Gastrocnemius medialis (tissue), 4 donors: ENCODE measurements around the gene TBCD. TPM values are rescaled to one million over a fixed set of nuclear protein-coding genes. Genes with fewer than 3 reads are reported as not detected.

Experiments used
- ATAC-seq, 2 donors: fragments of 150-250 bp; one replicate each; pipeline ENCODE4 v1.9.1; 2016
- DNase-seq, 2 donors: peaks; one replicate each; pipeline ENCODE4 v3.0.0-alpha.2; 2019
- H3K27ac ChIP-seq, 4 donors: fragments of 200-600 bp; sonication (generic); 1 replicate in 1 of 4; 2 replicates in 3 of 4; pipeline ENCODE4 v1.5.1; 2016 to 2018; ENCODE audit warnings: mild to moderate bottlenecking in 2 of 4, moderate library complexity in 1 of 4
- H3K27me3 ChIP-seq, 3 donors: fragments of 200-600 bp; sonication (generic) in 2 of 3; 1 replicate in 1 of 3; 2 replicates in 2 of 3; pipeline versions ENCODE4 v1.5.1 to v1.6.0; 2016 to 2019; ENCODE audit warnings: mild to moderate bottlenecking in 1 of 3, moderate library complexity in 1 of 3
- H3K36me3 ChIP-seq, 2 donors: fragments of 200-600 bp; sonication (generic) in 1 of 2; one replicate each; pipeline ENCODE4 v1.5.1; 2017 to 2018
- H3K4me1 ChIP-seq, 2 donors: fragments of 200-600 bp; sonication (generic) in 1 of 2; one replicate each; pipeline ENCODE4 v1.5.1; 2016 to 2017; ENCODE audit warnings: mild to moderate bottlenecking in 2 of 2
- H3K4me3 ChIP-seq, 4 donors: fragments of 200-600 bp; sonication (generic) in 3 of 4; 1 replicate in 1 of 4; 2 replicates in 3 of 4; pipeline ENCODE4 v1.5.1; 2016 to 2019; ENCODE audit warnings: mild to moderate bottlenecking in 2 of 4
- H3K9me3 ChIP-seq, 3 donors: fragments of 200-600 bp; sonication (generic) in 2 of 3; 1 replicate in 1 of 3; 2 replicates in 2 of 3; pipeline ENCODE4 v1.5.1; 2016 to 2019
- POLR2A ChIP-seq, 2 donors: fragments of 450-650 bp; IDR thresholded peaks; one replicate each; pipeline ENCODE4 v1.6.1; 2017; ENCODE audit warnings: antibody characterized with exemption in 2 of 2, mild to moderate bottlenecking in 2 of 2, moderate library complexity in 2 of 2
- in situ Hi-C, 4 donors: fragments of 200-750 bp; cut with MboI; loops; one replicate each; pipeline versions ENCODE4 v1.15.0 to v1.8.0; 2017; ENCODE audit warnings: low sequenced_read_pairs in 4 of 4
- intact Hi-C: fragments of 100-400 bp; cut with DNase I; formaldehyde crosslinking; loops from one replicate; pipeline ENCODE4 v1.15.1; 2023; ENCODE audit warnings: low total_unique reads
- total RNA-seq, 4 donors: library from RNA; depleted of rRNA; stranded (reverse); fragments of >200 nt; gene quantifications; one replicate each; pipeline versions ENCODE4 v1.1.0 to v1.2.3, GENCODE V29; 2016
- TF ChIP-seq, protein P1 (sequence below), 5 experiments: fragments of 450-650 bp in 3 of 5; fragments of 200-600 bp in 2 of 5; sonication (generic) in 2 of 5; IDR thresholded peaks in 4 of 5; conservative IDR thresholded peaks in 1 of 5; 1 replicate in 4 of 5; 2 replicates in 1 of 5; pipeline ENCODE4 v1.5.1; 2016 to 2019; ENCODE audit warnings: antibody characterized with exemption in 5 of 5, mild to moderate bottlenecking in 3 of 5, moderate library complexity in 3 of 5

TBCD gene
- total RNA-seq, 4 donors from 2014 or later: 18.0 to 50.4 (median 33.3) TPM

DNA sequence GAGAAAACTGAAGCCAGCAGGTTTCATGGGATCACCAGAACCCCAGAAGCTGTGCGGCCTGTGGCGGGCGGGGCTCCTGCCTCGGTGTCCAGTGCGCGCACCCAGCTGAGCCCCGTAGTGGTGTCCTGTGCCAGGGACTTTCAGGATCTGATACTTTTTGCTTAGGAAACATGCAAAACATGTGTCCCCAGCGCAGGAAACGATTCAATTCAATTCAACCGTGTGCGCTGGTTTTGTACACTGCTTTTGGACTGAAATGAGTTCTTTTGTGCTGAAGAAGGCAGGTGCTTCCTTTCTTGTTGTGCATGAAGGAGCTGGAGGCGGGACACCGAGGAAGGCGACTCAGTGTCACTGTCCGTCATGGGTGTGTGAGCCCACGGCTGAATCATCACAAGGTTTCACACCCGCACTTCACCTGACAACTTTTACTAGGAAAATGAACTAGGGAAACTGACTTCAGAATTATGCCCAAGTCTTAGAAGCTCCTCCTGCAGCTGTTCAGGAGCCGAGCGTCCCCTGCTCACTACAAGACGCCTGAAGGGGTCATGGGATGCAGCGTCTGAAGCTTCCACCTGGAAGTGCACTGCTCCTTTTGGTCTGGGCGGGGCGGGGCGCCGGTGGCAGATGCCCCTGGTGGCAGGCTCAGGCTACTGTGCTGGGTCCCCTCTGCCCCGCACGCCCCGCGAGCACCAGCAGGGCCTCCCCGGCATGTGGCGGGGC, 119.4 kb downstream of the TBCD start:
- in situ Hi-C loops: no loop called here
- DNase-seq: no peak
- H3K36me3 ChIP-seq: peaks cover 0 to 11% of the 10 kb centered on the region in 2 donors

DNA sequence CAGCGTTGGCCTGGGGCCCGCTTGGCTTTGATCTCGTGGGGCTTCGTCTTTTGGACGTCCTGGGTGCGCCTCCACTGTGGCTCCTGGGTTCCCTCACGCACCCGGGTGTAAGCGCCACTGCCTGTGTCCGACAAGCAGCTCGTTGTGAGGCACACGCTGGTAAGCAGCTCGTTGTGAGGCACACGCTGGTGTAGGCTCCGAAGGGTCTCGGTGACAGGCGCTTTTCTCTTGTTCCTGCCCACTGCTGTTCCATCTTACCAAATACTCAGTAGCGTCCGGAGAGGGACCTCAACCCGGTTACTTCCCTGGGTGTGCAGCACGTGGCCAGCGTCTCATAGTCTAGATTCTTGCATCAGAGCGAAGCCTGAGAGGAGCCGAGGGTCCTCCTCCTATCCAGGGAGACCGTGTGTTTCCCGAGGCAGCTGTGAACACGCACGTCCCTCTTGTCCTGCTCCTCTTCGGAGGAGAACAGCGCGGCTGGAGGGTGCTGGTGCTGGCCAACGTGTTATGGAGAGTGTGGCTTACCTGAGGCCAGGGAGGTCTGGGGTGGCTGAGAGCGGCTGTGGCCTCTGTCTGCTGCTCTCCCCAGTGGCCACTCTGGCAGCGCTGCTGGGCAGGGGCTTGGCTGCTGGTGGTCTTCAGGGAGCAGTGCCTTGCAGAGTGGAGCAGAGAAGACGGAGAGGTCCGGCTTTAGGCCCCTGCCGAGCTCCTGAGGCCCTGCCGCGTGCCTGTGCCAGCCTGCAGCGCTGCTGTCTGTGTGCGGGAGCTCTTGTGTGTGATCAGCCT, 120.1 kb downstream of the TBCD start:
- H3K4me3 ChIP-seq: no peak overlapping the region
- in situ Hi-C loops: no loop called here
- no peaks in the 10 kb centered on the region for H3K27me3 ChIP-seq
- H3K36me3 ChIP-seq: peaks cover 0 to 11% of the 10 kb centered on the region in 2 donors
- H3K4me1 ChIP-seq: peaks cover 14 to 27% of the 10 kb centered on the region in 2 donors
- no peak for ATAC-seq
- no peaks in the 10 kb centered on the region for H3K9me3 ChIP-seq
- DNase-seq: no peak
- intact Hi-C loops: no loop called here
- H3K27ac ChIP-seq: peak overlapping the region; percentile 40 to 73 (median 54)
- TF ChIP-seq, protein P1, sequence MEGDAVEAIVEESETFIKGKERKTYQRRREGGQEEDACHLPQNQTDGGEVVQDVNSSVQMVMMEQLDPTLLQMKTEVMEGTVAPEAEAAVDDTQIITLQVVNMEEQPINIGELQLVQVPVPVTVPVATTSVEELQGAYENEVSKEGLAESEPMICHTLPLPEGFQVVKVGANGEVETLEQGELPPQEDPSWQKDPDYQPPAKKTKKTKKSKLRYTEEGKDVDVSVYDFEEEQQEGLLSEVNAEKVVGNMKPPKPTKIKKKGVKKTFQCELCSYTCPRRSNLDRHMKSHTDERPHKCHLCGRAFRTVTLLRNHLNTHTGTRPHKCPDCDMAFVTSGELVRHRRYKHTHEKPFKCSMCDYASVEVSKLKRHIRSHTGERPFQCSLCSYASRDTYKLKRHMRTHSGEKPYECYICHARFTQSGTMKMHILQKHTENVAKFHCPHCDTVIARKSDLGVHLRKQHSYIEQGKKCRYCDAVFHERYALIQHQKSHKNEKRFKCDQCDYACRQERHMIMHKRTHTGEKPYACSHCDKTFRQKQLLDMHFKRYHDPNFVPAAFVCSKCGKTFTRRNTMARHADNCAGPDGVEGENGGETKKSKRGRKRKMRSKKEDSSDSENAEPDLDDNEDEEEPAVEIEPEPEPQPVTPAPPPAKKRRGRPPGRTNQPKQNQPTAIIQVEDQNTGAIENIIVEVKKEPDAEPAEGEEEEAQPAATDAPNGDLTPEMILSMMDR (IDR thresholded peaks at IDR 0.05 in 4 of 5, conservative IDR thresholded peaks at IDR 0.05 in 1 of 5): no peak
- TF ChIP-seq POLR2A (IDR thresholded peaks at IDR 0.05): no peak

More for the DNA sequence above, 119.4 kb downstream of the TBCD start:
- Histone ChIP-seq H3K27ac (peak overlapping the region; percentile 40 to 73 (median 54)), H3K4me1 (peaks cover 13 to 27% of the 10 kb centered on the region in 2 donors), H3K4me3 (no peak overlapping the region), H3K27me3 (no peaks in the 10 kb centered on the region), H3K9me3 (no peaks in the 10 kb centered on the region)
- TF ChIP-seq, protein P1 (IDR thresholded peaks at IDR 0.05 in 4 of 5, conservative IDR thresholded peaks at IDR 0.05 in 1 of 5): no peak
- TF ChIP-seq POLR2A (IDR thresholded peaks at IDR 0.05): no peak
- intact Hi-C loops: no loop called here
- peak in 1 of 2 donors; percentile 12 for ATAC-seq

GRCh38 chr17:82872591-82873520, 121.0 kb downstream of the TBCD start:
- intact Hi-C loops: no loop called here
- H3K27me3 ChIP-seq: no peaks in the 10 kb centered on the region
- H3K9me3 ChIP-seq: no peaks in the 10 kb centered on the region
- in situ Hi-C loops: no loop called here
- no peak for TF ChIP-seq POLR2A (IDR thresholded peaks at IDR 0.05)
- TF ChIP-seq, protein P1 (IDR thresholded peaks at IDR 0.05 in 4 of 5, conservative IDR thresholded peaks at IDR 0.05 in 1 of 5): no peak
- H3K36me3 ChIP-seq: peaks cover 0 to 11% of the 10 kb centered on the region in 2 donors
- no peak for DNase-seq
- no peak overlapping the region for H3K4me3 ChIP-seq
- peaks cover 19 to 27% of the 10 kb centered on the region in 2 donors for H3K4me1 ChIP-seq
- ATAC-seq: no peak
- peak overlapping the region in 3 of 4 donors; percentile 40 to 73 (median 65) for H3K27ac ChIP-seq

GRCh38 chr17:82873521-82873920, 121.7 kb downstream of the TBCD start:
- peak overlapping the region in 1 of 4 donors; percentile 65 for H3K27ac ChIP-seq
- in situ Hi-C loops (no loop called here), intact Hi-C loops (no loop called here)
- no peaks in the 10 kb centered on the region for H3K9me3 ChIP-seq
- TF ChIP-seq POLR2A (IDR thresholded peaks at IDR 0.05): no peak
- TF ChIP-seq, protein P1 (IDR thresholded peaks at IDR 0.05 in 4 of 5, conservative IDR thresholded peaks at IDR 0.05 in 1 of 5): no peak
- no peak for ATAC-seq
- no peaks in the 10 kb centered on the region for H3K27me3 ChIP-seq
- peaks cover 0 to 11% of the 10 kb centered on the region in 2 donors for H3K36me3 ChIP-seq
- H3K4me1 ChIP-seq: peaks cover 19 to 29% of the 10 kb centered on the region in 2 donors
- no peak overlapping the region for H3K4me3 ChIP-seq
- no peak for DNase-seq
